HG02943 (cell line): Measurements from ENCODE around the gene PITPNM3.
"Not testable (repeated sequence)": the region's sequence is repeated elsewhere in the genome, so short reads cannot be mapped to it uniquely, and the experiment has no call there.

Source experiments
- ATAC-seq: cut with Tn5 transposase; IDR thresholded peaks from one replicate; pipeline ENCODE4 v1.9.1; 2021; ENCODE audit warnings: mild to moderate bottlenecking, low read depth, moderate library complexity; ENCODE audit not compliant: unreplicated experiment

PITPNM3 gene

GRCh38 chr17:6556121-6557039 lies at the start of gene PITPNM3:
Gene PITPNM3 (minus strand): TSS chr17:6556555. CDS start chr17:6556406, 149 bp downstream.
- ATAC-seq: no peak

- ATAC-seq: no peak
These were observed 48.8 kb upstream of the PITPNM3 start for GRCh38 chr17:6605142-6605541.

- ATAC-seq: no peak
These were observed 47.5 kb upstream of the PITPNM3 start for GRCh38 chr17:6603744-6604325.

GRCh38 chr17:6602141-6602540 lies 45.8 kb upstream of the PITPNM3 start:
- ATAC-seq: no peak

GRCh38 chr17:6599364-6599763 lies 43.0 kb upstream of the PITPNM3 start:
- no peak for ATAC-seq

- ATAC-seq: no peak
These were observed 41.4 kb upstream of the PITPNM3 start for GRCh38 chr17:6597727-6598126.

GRCh38 chr17:6596941-6597340 lies 40.6 kb upstream of the PITPNM3 start:
- ATAC-seq: no peak

- no peak for ATAC-seq
These were observed 40.2 kb upstream of the PITPNM3 start for GRCh38 chr17:6596511-6596910.

- no peak for ATAC-seq
These were observed 39.7 kb upstream of the PITPNM3 start for GRCh38 chr17:6596081-6596480.

- ATAC-seq: not testable (repeated sequence)
These were observed 37.0 kb upstream of the PITPNM3 start for GRCh38 chr17:6593371-6593770.

GRCh38 chr17:6592173-6592572 lies 35.8 kb upstream of the PITPNM3 start:
- ATAC-seq: no peak

- ATAC-seq: no peak
These were observed 35.3 kb upstream of the PITPNM3 start for GRCh38 chr17:6591599-6592158.

GRCh38 chr17:6589266-6589946 lies 33.1 kb upstream of the PITPNM3 start:
- no peak for ATAC-seq

GRCh38 chr17:6588165-6588564 lies 31.8 kb upstream of the PITPNM3 start:
- no peak for ATAC-seq

- no peak for ATAC-seq
These were observed 31.0 kb upstream of the PITPNM3 start for GRCh38 chr17:6587310-6587709.

- ATAC-seq: no peak
These were observed 27.1 kb upstream of the PITPNM3 start for GRCh38 chr17:6583411-6583810.

- ATAC-seq: no peak
These were observed 24.3 kb upstream of the PITPNM3 start for GRCh38 chr17:6580625-6581024.

- no peak for ATAC-seq
These were observed 22.1 kb upstream of the PITPNM3 start for GRCh38 chr17:6578491-6578890.

- no peak for ATAC-seq
These were observed 21.4 kb upstream of the PITPNM3 start for GRCh38 chr17:6577686-6578263.

- ATAC-seq: no peak
These were observed 19.9 kb upstream of the PITPNM3 start for GRCh38 chr17:6576038-6576785.
